GM18520 (cell line): ENCODE results near the gene METTL25B.

Experiments
- ATAC-seq: cut with Tn5 transposase; IDR thresholded peaks from one replicate; pipeline ENCODE4 v1.9.1; 2021; ENCODE audit not compliant: unreplicated experiment

The METTL25B gene

GRCh38 chr1:156700736-156701531, 27.3 kb upstream of the METTL25B start:
- no peak for ATAC-seq

- ATAC-seq = no peak
Observed at GRCh38 chr1:156703336-156703735, 24.9 kb upstream of the METTL25B start.

GRCh38 chr1:156703741-156704140, 24.5 kb upstream of the METTL25B start:
- ATAC-seq = no peak

- ATAC-seq = no peak
Observed at GRCh38 chr1:156704166-156704711, 24.0 kb upstream of the METTL25B start.

- ATAC-seq = no peak
Observed at GRCh38 chr1:156704930-156705320, 23.3 kb upstream of the METTL25B start.

- no peak for ATAC-seq
Observed at GRCh38 chr1:156705321-156705917, 22.9 kb upstream of the METTL25B start, which contains the start of gene CRABP2. Gene CRABP2, minus strand, starts transcription at chr1:156705583. Its CDS starts 137 bp downstream, at chr1:156705446.

- no peak for ATAC-seq
Observed at GRCh38 chr1:156705918-156706656, 22.2 kb upstream of the METTL25B start.

GRCh38 chr1:156706657-156707416, 21.4 kb upstream of the METTL25B start:
- no peak for ATAC-seq

- ATAC-seq = no peak
Observed at GRCh38 chr1:156707417-156708217, 20.7 kb upstream of the METTL25B start.

- ATAC-seq = no peak
Observed at GRCh38 chr1:156708218-156708661, 20.0 kb upstream of the METTL25B start.

GRCh38 chr1:156709031-156709430, 19.2 kb upstream of the METTL25B start:
- no peak for ATAC-seq

GRCh38 chr1:156709757-156710489, 18.3 kb upstream of the METTL25B start:
- ATAC-seq = no peak

GRCh38 chr1:156711011-156711817, 17.1 kb upstream of the METTL25B start:
- ATAC-seq = no peak

- no peak for ATAC-seq
Observed at GRCh38 chr1:156712626-156713025, 15.6 kb upstream of the METTL25B start.

- ATAC-seq = no peak
Observed at GRCh38 chr1:156714830-156715229, 13.4 kb upstream of the METTL25B start.

- ATAC-seq = no peak
Observed at GRCh38 chr1:156717351-156717750, 10.9 kb upstream of the METTL25B start.

- ATAC-seq = no peak
Observed at GRCh38 chr1:156721131-156721530, 7.1 kb upstream of the METTL25B start.

GRCh38 chr1:156721535-156721934, 6.7 kb upstream of the METTL25B start:
- ATAC-seq = no peak
